Measurements from ENCODE around the gene LIPC.

DNA sequence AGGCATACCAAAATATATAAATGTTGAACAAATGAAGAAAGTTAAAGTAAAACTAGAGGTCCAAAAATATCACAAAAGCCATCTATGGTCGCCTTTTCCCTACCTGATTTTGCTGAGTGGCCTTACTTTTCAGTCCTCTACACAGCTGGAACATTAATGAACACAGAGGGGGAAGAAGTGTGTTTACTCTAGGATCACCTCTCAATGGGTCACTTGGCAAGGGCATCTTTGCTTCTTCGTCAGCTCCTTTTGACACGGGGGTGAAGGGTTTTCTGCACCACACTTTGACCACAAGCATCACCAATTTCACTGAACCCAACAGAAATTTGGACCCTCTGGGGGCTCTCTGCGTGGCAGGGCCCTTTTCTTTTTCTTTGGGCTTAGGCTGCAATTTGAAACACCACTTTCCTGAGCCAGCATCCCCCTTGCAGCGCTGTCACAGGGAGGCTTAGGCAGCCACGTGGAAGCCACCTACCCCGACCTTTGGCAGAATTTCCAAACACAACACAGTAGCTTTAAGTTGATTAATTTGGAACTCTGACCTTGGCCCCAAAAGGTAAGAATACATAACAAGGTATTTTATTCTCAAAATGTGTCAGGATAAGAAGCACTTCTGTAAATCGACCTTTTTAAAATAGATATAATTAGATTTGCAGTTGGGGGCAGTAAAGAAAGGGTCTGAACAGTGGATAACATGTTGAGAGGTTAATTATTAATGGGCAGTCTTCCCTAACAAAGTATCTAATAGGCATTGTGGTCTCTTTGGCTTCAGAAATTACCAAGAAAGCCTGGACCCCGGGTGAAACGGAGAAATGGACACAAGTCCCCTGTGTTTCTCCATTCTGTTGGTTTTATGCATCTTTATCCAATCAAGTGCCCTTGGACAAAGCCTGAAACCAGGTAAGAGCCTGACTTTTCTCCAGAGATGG lies at the start of gene LIPC:
- TF ChIP-seq ISL1 (CRISPR knock-in tag; IDR thresholded peaks at IDR 0.05) (no peak), ZFP30 (CRISPR knock-in tag; IDR thresholded peaks at IDR 0.05) (no peak), GLIS3 (CRISPR knock-in tag; IDR thresholded peaks at IDR 0.05) (no peak), ZFP3 (CRISPR knock-in tag; IDR thresholded peaks at IDR 0.05) (no peak), CREB5 (CRISPR knock-in tag; IDR thresholded peaks at IDR 0.05; ENCODE audit: low read depth) (no peak), ARNTL (CRISPR knock-in tag; IDR thresholded peaks at IDR 0.05; ENCODE audit: borderline replicate concordance, low read depth) (no peak), PATZ1 (CRISPR knock-in tag; IDR thresholded peaks at IDR 0.05; ENCODE audit: borderline replicate concordance) (no peak), TCF4 (CRISPR knock-in tag; IDR thresholded peaks at IDR 0.05; ENCODE audit: borderline replicate concordance) (no peak), POU6F1 (CRISPR knock-in tag; IDR thresholded peaks at IDR 0.05; ENCODE audit: borderline replicate concordance, low read depth) (no peak), OSR1 (CRISPR knock-in tag; IDR thresholded peaks at IDR 0.05) (no peak), CSRNP3 (CRISPR knock-in tag; IDR thresholded peaks at IDR 0.05) (no peak), RARB (CRISPR knock-in tag; IDR thresholded peaks at IDR 0.05) (no peak)

Measured in SK-N-SH treated with all-trans-retinoic acid at 6 μM for 48 hours (cell line).